Hepatocyte (in vitro differentiated cells): ENCODE results near the gene DLX3. TPM values are rescaled to one million over a fixed set of nuclear protein-coding genes. Genes with fewer than 3 reads are reported as not detected.

ENCODE experiments used
- DNase-seq: peaks from one replicate; pipeline ENCODE4 v3.0.0-alpha.2; 2016; ENCODE audit warnings: low spot score
- H2AFZ ChIP-seq: fragments of 200-600 bp; sonication (generic); 2 replicates; pipeline ENCODE4 v1.6.0; 2016; ENCODE audit warnings: antibody characterized with exemption, mild to moderate bottlenecking
- H3K27ac ChIP-seq: fragments of 200-600 bp; sonication (generic); 2 replicates; pipeline ENCODE4 v1.5.1; 2016; ENCODE audit warnings: mild to moderate bottlenecking
- H3K27me3 ChIP-seq: fragments of 200-600 bp; sonication (generic); 2 replicates; pipeline ENCODE4 v1.6.1; 2016
- H3K36me3 ChIP-seq: fragments of 200-600 bp; sonication (generic); replicated peaks from 2 replicates; pipeline ENCODE4 v1.5.1; 2016; ENCODE audit warnings: low read depth; ENCODE audit not compliant: insufficient read depth
- H3K4me1 ChIP-seq: fragments of 200-600 bp; sonication (generic); 2 replicates; pipeline ENCODE4 v1.5.1; 2016; ENCODE audit warnings: mild to moderate bottlenecking, moderate library complexity; ENCODE audit not compliant: insufficient read depth
- H3K4me2 ChIP-seq: fragments of 200-600 bp; sonication (generic); 2 replicates; pipeline ENCODE4 v1.6.0; 2016
- H3K4me3 ChIP-seq: fragments of 200-600 bp; sonication (generic); 2 replicates; pipeline ENCODE4 v1.5.1; 2016; ENCODE audit warnings: mild to moderate bottlenecking
- H3K79me2 ChIP-seq: fragments of 200-600 bp; sonication (generic); 2 replicates; pipeline ENCODE4 v1.6.0; 2017; ENCODE audit warnings: mild to moderate bottlenecking
- H3K9me2 ChIP-seq: fragments of 200-600 bp; sonication (generic); replicated peaks from 2 replicates; pipeline ENCODE4 v1.6.0; 2017; ENCODE audit warnings: mild to moderate bottlenecking; ENCODE audit not compliant: insufficient read depth
- H3K9me3 ChIP-seq: fragments of 200-600 bp; sonication (generic); 2 replicates; pipeline ENCODE4 v1.5.1; 2016; ENCODE audit warnings: low read depth, mild to moderate bottlenecking
- H4K20me1 ChIP-seq: fragments of 200-600 bp; sonication (generic); 2 replicates; pipeline ENCODE4 v1.6.0; 2016; ENCODE audit warnings: mild to moderate bottlenecking; ENCODE audit not compliant: insufficient read depth, poor library complexity, severe bottlenecking
- EZH2 ChIP-seq: fragments of 200-600 bp; sonication (generic); IDR thresholded peaks from 2 replicates; pipeline ENCODE4 v1.6.1; 2016; ENCODE audit warnings: antibody characterized with exemption, mild to moderate bottlenecking, borderline replicate concordance
- EZH2phosphoT487 ChIP-seq: fragments of 200-600 bp; sonication (generic); IDR thresholded peaks from one replicate; pipeline ENCODE4 v1.6.1; 2018; ENCODE audit warnings: antibody characterized with exemption, mild to moderate bottlenecking, low read depth, moderate library complexity; ENCODE audit not compliant: unreplicated experiment, severe bottlenecking
- WGBS: methylation state at CpG from one replicate; pipeline ENCODE4 v1.1.6; 2016; ENCODE audit warnings: low lambda C conversion rate; ENCODE audit errors: missing lambda C conversion rate; 5-methylcytosine and 5-hydroxymethylcytosine counted together
- polyA plus RNA-seq: library from polyadenylated mRNA; unstranded; fragments of >200 nt; fragmentation: Nextera tagmentation; extraction: Ambion mirVana; gene quantifications from 2 replicates; pipeline ENCODE4 v1.2.1, GENCODE V29; 2016
- total RNA-seq: library from RNA; depleted of rRNA; stranded (reverse); fragments of >200 nt; gene quantifications from 2 replicates; pipeline ENCODE4 v1.2.3, GENCODE V29; 2014
- TF ChIP-seq, protein P1 (sequence below): fragments of 200-600 bp; sonication (generic); IDR thresholded peaks from 2 replicates; pipeline ENCODE4 v1.5.1; 2016; ENCODE audit warnings: antibody characterized with exemption, mild to moderate bottlenecking; ENCODE audit not compliant: poor library complexity

The DLX3 gene
- total and polyA plus RNA-seq, 2 experiments from 2014 or later, result 0.37 to 1.1 TPM

DNA sequence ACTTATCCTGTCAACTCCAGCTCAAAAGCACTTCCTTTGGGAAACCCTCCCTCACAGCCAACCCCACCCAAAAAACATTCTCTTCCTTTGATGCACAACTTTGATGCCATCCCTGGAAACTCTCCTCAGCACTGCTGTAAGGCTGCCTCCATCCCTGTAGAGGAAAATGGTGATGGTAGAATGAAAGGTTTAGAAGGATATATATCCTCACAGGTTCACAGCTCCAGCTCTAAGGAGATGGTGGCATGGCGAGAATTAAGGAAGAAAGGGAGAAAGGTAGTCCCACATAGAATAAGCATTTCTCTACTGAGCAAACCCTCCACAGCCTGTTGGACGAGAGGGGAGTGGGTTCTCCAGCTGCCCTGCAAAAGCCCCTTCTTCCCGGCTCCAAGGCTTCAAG, 28.3 kb downstream of the DLX3 start:
- WGBS, result 45% methylated on average over 3 of the region's 3 CpGs

DNA sequence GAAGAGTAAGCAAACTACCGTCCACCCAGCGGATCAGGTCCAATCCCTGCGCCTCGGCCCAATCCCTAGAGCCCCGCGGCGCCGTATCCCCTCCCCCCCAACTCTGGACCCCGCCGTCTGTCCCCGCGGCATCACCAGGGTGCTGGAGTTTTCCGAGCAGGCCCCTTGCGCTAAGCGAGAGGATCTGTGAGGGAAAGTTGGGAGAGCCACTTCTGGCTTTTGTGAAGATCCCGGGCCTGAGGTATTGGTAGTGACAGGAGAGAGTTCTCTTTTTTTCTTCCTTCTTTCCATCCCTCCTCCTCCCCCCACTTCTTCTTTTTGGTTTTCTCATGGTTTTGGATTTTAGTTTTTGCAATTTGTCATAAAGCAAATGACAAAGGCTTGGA, 29.5 kb downstream of the DLX3 start:
- Histone ChIP-seq H3K9me2 (no peaks in the 10 kb centered on the region), H3K36me3 (no peaks in the 10 kb centered on the region), H4K20me1 (no peaks in the 10 kb centered on the region), H3K27me3 (peaks cover 92% of the 10 kb centered on the region), H3K4me1 (peaks cover 27% of the 10 kb centered on the region), H2AFZ (no peak overlapping the region), H3K4me3 (no peak overlapping the region), H3K79me2 (no peaks in the 10 kb centered on the region), H3K4me2 (no peak overlapping the region), H3K9me3 (no peaks in the 10 kb centered on the region), H3K27ac (no peak overlapping the region)
- TF ChIP-seq, protein P1, sequence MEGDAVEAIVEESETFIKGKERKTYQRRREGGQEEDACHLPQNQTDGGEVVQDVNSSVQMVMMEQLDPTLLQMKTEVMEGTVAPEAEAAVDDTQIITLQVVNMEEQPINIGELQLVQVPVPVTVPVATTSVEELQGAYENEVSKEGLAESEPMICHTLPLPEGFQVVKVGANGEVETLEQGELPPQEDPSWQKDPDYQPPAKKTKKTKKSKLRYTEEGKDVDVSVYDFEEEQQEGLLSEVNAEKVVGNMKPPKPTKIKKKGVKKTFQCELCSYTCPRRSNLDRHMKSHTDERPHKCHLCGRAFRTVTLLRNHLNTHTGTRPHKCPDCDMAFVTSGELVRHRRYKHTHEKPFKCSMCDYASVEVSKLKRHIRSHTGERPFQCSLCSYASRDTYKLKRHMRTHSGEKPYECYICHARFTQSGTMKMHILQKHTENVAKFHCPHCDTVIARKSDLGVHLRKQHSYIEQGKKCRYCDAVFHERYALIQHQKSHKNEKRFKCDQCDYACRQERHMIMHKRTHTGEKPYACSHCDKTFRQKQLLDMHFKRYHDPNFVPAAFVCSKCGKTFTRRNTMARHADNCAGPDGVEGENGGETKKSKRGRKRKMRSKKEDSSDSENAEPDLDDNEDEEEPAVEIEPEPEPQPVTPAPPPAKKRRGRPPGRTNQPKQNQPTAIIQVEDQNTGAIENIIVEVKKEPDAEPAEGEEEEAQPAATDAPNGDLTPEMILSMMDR, result no peak
- TF ChIP-seq EZH2 (peak; percentile 25), EZH2phosphoT487 (peak; percentile 45)
- WGBS, result 11% methylated on average over 14 of the region's 16 CpGs
- DNase-seq, result no peak

More for the DNA sequence above, 28.3 kb downstream of the DLX3 start:
- peaks cover 96% of the 10 kb centered on the region for H3K27me3 ChIP-seq
- no peak for DNase-seq
- no peaks in the 10 kb centered on the region for H3K36me3 ChIP-seq
- no peak overlapping the region for H2AFZ ChIP-seq
- H4K20me1 ChIP-seq, result no peaks in the 10 kb centered on the region
- H3K9me2 ChIP-seq, result no peaks in the 10 kb centered on the region
- H3K4me1 ChIP-seq, result peaks cover 30% of the 10 kb centered on the region
- H3K4me3 ChIP-seq, result no peak overlapping the region
- no peak overlapping the region for H3K4me2 ChIP-seq
- TF ChIP-seq EZH2phosphoT487 (no peak), EZH2 (no peak)
- TF ChIP-seq, protein P1, result no peak
- no peak overlapping the region for H3K27ac ChIP-seq
- H3K79me2 ChIP-seq, result no peaks in the 10 kb centered on the region
- H3K9me3 ChIP-seq, result no peaks in the 10 kb centered on the region

DNA sequence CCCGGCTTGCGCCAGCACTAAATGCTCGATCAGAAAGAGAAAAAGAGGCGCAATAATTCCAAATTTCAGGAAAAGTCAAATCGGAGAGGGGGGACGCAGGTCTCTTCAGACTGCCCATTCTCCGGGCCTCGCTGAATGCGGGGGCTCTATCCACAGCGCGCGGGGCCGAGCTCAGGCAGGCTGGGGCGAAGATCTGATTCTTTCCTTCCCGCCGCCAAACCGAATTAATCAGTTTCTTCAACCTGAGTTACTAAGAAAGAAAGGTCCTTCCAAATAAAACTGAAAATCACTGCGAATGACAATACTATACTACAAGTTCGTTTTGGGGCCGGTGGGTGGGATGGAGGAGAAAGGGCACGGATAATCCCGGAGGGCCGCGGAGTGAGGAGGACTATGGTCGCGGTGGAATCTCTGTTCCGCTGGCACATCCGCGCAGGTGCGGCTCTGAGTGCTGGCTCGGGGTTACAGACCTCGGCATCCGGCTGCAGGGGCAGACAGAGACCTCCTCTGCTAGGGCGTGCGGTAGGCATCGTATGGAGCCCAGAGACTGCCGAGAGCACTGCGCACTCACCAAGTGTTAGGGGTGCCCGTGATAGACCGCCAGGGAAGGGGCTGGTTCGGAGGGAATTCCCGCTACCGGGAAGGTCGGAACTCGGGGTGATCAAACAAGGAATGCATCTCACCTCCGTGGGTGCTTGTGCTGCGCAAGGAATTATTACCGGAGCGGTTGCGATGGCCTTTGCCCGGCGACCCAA, 30.1 kb downstream of the DLX3 start:
- no peaks in the 10 kb centered on the region for H3K9me3 ChIP-seq
- peaks cover 27% of the 10 kb centered on the region for H3K4me1 ChIP-seq
- DNase-seq, result no peak
- peaks cover 87% of the 10 kb centered on the region for H3K27me3 ChIP-seq
- H3K79me2 ChIP-seq, result no peaks in the 10 kb centered on the region
- peak overlapping the region; percentile 45 for H2AFZ ChIP-seq
- no peaks in the 10 kb centered on the region for H3K36me3 ChIP-seq
- no peaks in the 10 kb centered on the region for H3K9me2 ChIP-seq
- H4K20me1 ChIP-seq, result no peaks in the 10 kb centered on the region
- 4% methylated on average over 52 of the region's 52 CpGs for WGBS
- H3K4me2 ChIP-seq, result no peak overlapping the region
- H3K4me3 ChIP-seq, result no peak overlapping the region
- TF ChIP-seq EZH2, result peak; percentile 88
- TF ChIP-seq EZH2phosphoT487, result no peak
- TF ChIP-seq, protein P1, result no peak
- H3K27ac ChIP-seq, result no peak overlapping the region
